Esophagus squamous epithelium (tissue), 5 donors: ENCODE data around the gene VAMP3. TPM values are rescaled to one million over a fixed set of nuclear protein-coding genes. Genes with fewer than 3 reads are reported as not detected.

Source experiments
- DNase-seq: peaks from one replicate; lab custom pipeline; 2025; lab: John Stamatoyannopoulos, UW
- H3K27ac ChIP-seq, 4 donors: fragments of 200-600 bp; sonication (generic); one replicate each; pipeline ENCODE4 v1.5.1; 2016 to 2019; ENCODE audit warnings: mild to moderate bottlenecking in 1 of 4
- H3K27me3 ChIP-seq, 4 donors: fragments of 200-600 bp; sonication (generic); 1 replicate in 3 of 4; 2 replicates in 1 of 4; pipeline versions ENCODE4 v1.5.1 to v1.6.0; 2017 to 2021; ENCODE audit warnings: antibody characterized with exemption in 1 of 4
- H3K36me3 ChIP-seq, 3 donors: fragments of 200-600 bp; sonication (generic); one replicate each; pipeline ENCODE4 v1.5.1; 2016 to 2019
- H3K4me1 ChIP-seq, 3 donors: fragments of 200-600 bp; sonication (generic); one replicate each; pipeline ENCODE4 v1.5.1; 2017 to 2019
- H3K4me3 ChIP-seq, 4 donors: fragments of 200-600 bp; sonication (generic); 1 replicate in 3 of 4; 2 replicates in 1 of 4; pipeline ENCODE4 v1.5.1; 2016 to 2019; ENCODE audit warnings: mild to moderate bottlenecking in 2 of 4, moderate library complexity in 1 of 4
- H3K9me3 ChIP-seq, 3 donors: fragments of 200-600 bp; sonication (generic); one replicate each; pipeline ENCODE4 v1.5.1; 2016 to 2019
- CTCF ChIP-seq, 6 experiments: fragments of 450-650 bp in 4 of 6; fragments of 200-600 bp in 2 of 6; sonication (generic) in 2 of 6; IDR thresholded peaks; one replicate each; pipeline ENCODE4 v1.5.1; 2016 to 2019; ENCODE audit warnings: antibody characterized with exemption in 6 of 6, mild to moderate bottlenecking in 4 of 6, moderate library complexity in 4 of 6
- POLR2A ChIP-seq, 4 donors: fragments of 450-650 bp; IDR thresholded peaks; one replicate each; pipeline ENCODE4 v1.6.1; 2017; ENCODE audit warnings: antibody characterized with exemption in 4 of 4, mild to moderate bottlenecking in 4 of 4, moderate library complexity in 3 of 4
- WGBS, 2 donors: methylation state at CpG; one replicate each; pipeline ENCODE4 v1.1.5; 2018; 5-methylcytosine and 5-hydroxymethylcytosine counted together
- intact Hi-C: fragments of 100-400 bp; cut with DNase I; formaldehyde crosslinking; loops from one replicate; pipeline ENCODE4 v1.15.0; 2022
- total RNA-seq, 4 donors: library from RNA; depleted of rRNA; stranded (reverse); fragments of >200 nt; gene quantifications; one replicate each; pipeline ENCODE4 v1.1.0, GENCODE V29; 2016
- donor health status: DM: yes; HTN: yes; CAD: no.

The VAMP3 gene
- total RNA-seq, 4 donors from 2014 or later, result 55.8 to 94.6 (median 75.4) TPM

DNA sequence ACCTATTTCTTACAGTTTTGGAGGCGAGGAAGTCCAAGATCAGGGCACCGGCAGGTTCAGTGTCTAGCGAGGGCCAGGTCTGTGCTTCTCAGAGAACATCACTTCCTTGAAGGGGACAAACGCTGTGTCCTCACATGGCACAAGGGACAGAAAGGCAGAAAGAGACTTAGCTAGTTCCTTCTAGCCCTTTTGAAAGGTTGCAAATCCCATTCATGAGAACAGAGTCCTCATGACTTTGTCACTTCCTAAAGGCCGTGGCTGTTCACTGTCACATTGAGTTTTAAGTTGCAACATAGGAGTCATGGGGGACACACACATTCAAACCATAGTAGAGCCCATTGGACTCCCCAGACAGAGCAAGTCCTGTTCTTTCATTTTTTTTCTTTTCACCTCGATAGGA is 40.4 kb downstream of the VAMP3 start:
- intact Hi-C loops, result loop anchor here (10.0 kb wide), 1 partner anchor 93 kb away; no protein-coding TSS in a partner anchor
- Histone ChIP-seq H3K9me3 (peaks cover 0 to 9% (median 9%) of the 10 kb centered on the region in 3 donors), H3K4me3 (no peak overlapping the region), H3K27me3 (no peaks in the 10 kb centered on the region), H3K36me3 (peaks cover 4 to 82% (median 13%) of the 10 kb centered on the region in 3 donors), H3K4me1 (no peaks in the 10 kb centered on the region), H3K27ac (no peak overlapping the region)
- TF ChIP-seq POLR2A (IDR thresholded peaks at IDR 0.05) (no peak), CTCF (IDR thresholded peaks at IDR 0.05) (no peak)
- 89 to 93% methylated on average over 2 to 6 of the region's 6 CpGs for WGBS, 2 donors
- no peak for DNase-seq

DNA sequence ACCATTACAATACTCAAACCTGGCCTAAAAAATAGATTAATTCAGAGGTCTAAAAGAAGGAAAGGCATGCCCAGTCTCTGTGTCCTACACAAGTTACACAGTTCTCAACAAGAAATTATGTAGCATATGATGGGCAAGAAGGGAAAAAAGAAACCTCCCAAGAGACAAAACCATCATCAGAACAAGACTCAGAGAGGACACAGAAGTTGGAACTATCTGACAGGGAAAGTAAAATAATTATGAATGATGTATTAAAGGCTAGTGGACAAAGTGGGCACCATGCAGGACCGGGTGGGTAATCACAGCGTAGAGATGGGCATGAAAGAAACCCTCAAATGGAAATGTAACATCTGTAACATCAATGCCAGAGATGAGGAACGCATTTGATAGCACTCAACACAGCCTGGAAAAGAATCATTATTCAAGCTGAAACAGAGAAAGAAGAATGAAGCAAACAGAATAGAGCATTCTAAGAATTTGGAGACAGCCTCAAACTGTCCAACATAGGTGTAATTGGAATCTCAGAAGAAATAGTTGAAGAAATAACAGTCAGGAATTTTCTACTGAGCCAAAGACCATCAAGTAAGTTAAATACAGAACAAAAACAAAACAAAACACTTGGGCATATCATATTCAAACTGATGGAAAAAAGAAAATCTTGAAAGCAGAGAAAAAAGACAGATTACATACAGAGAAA is 42.7 kb downstream of the VAMP3 start:
- intact Hi-C loops, result loop anchor here (10.0 kb wide), 1 partner anchor 91 kb away; no protein-coding TSS in a partner anchor
- TF ChIP-seq POLR2A (IDR thresholded peaks at IDR 0.05) (no peak), CTCF (IDR thresholded peaks at IDR 0.05) (no peak)
- peaks cover 0 to 9% (median 9%) of the 10 kb centered on the region in 3 donors for H3K9me3 ChIP-seq
- H3K27me3 ChIP-seq, result no peaks in the 10 kb centered on the region
- H3K27ac ChIP-seq, result no peak overlapping the region
- no peak overlapping the region for H3K4me3 ChIP-seq
- no peaks in the 10 kb centered on the region for H3K4me1 ChIP-seq
- H3K36me3 ChIP-seq, result peaks cover 4 to 89% (median 13%) of the 10 kb centered on the region in 3 donors
- 90 to 92% methylated on average over 3 of the region's 3 CpGs for WGBS, 2 donors
- no peak for DNase-seq

DNA sequence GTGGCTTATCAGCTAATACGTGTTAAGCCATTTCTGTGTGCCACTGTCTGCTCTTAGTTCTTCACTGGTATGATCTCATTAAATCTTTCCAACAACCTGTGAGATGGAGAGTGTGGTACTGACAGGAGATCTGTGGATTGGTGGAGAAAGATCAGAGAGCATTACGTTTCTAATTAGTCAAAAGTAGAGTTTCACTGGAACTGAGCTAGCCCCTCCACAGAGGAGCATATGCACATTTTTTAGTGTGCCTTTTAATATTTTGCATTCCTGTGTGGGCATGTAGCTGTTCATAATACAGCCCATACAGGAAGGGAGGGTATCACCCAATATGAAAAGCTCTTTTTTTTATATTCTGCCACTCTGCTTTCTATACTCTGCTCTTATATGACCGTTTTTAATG is 50.2 kb downstream of the VAMP3 start:
- TF ChIP-seq POLR2A (IDR thresholded peaks at IDR 0.05) (no peak), CTCF (IDR thresholded peaks at IDR 0.05) (no peak)
- peaks cover 0 to 98% (median 19%) of the 10 kb centered on the region in 3 donors for H3K36me3 ChIP-seq
- intact Hi-C loops, result no loop called here
- H3K27me3 ChIP-seq, result no peaks in the 10 kb centered on the region
- no peak for DNase-seq
- H3K4me1 ChIP-seq, result no peaks in the 10 kb centered on the region
- H3K9me3 ChIP-seq, result no peaks in the 10 kb centered on the region
- no peak overlapping the region for H3K27ac ChIP-seq
- no peak overlapping the region for H3K4me3 ChIP-seq
- WGBS, 2 donors, result 87 to 89% methylated on average over 3 of the region's 3 CpGs

GRCh38 chr1:7824701-7825100 is 53.6 kb downstream of the VAMP3 start:
- H3K9me3 ChIP-seq, result no peaks in the 10 kb centered on the region

More at GRCh38 chr1:7824701-7825100, 53.6 kb downstream of the VAMP3 start:
- no peaks in the 10 kb centered on the region for H3K4me1 ChIP-seq
- intact Hi-C loops, result no loop called here
- no peak overlapping the region for H3K27ac ChIP-seq
- DNase-seq, result no peak
- 92 to 94% methylated on average over 8 of the region's 8 CpGs for WGBS, 2 donors
- no peak overlapping the region for H3K4me3 ChIP-seq
- peaks cover 0 to 98% (median 26%) of the 10 kb centered on the region in 3 donors for H3K36me3 ChIP-seq
- no peak for TF ChIP-seq CTCF (IDR thresholded peaks at IDR 0.05)
- TF ChIP-seq POLR2A (IDR thresholded peaks at IDR 0.05), result no peak
- H3K27me3 ChIP-seq, result no peaks in the 10 kb centered on the region
